Measurements from ENCODE around the gene RNF152.

DNA sequence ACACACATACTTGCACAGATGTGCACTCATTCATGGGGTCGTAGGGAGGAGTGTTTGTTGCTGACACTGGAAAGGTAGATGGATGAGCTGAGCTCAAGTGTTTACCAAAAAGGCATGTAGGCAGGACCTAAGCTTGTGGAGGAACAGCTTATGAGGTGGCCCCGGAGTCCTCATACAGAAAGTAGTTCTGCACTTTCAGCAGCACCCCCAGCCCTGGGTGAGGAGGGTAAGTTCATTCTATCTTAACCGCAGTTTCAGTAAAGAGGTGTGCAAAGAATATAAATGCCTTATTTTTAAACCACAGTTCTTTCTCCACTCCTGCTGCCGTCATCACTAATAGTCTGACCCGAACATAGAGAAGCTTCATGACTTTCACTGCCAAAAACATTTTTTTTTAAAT is 31.7 kb upstream of the RNF152 start:
- TF ChIP-seq, protein P1, sequence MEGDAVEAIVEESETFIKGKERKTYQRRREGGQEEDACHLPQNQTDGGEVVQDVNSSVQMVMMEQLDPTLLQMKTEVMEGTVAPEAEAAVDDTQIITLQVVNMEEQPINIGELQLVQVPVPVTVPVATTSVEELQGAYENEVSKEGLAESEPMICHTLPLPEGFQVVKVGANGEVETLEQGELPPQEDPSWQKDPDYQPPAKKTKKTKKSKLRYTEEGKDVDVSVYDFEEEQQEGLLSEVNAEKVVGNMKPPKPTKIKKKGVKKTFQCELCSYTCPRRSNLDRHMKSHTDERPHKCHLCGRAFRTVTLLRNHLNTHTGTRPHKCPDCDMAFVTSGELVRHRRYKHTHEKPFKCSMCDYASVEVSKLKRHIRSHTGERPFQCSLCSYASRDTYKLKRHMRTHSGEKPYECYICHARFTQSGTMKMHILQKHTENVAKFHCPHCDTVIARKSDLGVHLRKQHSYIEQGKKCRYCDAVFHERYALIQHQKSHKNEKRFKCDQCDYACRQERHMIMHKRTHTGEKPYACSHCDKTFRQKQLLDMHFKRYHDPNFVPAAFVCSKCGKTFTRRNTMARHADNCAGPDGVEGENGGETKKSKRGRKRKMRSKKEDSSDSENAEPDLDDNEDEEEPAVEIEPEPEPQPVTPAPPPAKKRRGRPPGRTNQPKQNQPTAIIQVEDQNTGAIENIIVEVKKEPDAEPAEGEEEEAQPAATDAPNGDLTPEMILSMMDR (IDR thresholded peaks at IDR 0.05; ENCODE audit: low read depth, low read length, poor library complexity, severe bottlenecking): no peak
- no peak for TF ChIP-seq EZH2phosphoT487 (IDR thresholded peaks at IDR 0.05; ENCODE audit: borderline replicate concordance, low read length)

All from DOHH2 (cell line).